ENCODE measurements around the gene DAPK1.

DNA sequence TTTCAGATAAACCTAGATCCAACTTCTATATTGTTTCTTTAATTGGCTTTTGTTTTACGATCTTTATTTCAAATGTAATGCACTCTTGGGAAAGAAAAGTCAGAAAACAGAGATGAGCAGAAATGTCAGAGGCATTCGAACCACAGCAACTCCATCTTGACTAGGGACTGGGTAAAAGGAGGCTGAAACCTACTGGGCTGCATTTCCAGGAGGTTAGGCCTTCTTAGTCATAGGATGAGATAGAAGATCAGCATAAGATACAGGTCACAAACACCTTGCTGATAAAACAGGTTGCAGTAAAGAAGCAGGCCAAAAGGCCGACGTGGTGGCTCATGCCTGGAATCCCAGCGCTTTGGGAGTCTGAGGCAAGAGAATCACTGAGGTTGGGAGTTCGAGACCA, 30.5 kb upstream of the DAPK1 start:
- no peak for TF ChIP-seq POLR2A (IDR thresholded peaks at IDR 0.05)
- TF ChIP-seq, protein P1, sequence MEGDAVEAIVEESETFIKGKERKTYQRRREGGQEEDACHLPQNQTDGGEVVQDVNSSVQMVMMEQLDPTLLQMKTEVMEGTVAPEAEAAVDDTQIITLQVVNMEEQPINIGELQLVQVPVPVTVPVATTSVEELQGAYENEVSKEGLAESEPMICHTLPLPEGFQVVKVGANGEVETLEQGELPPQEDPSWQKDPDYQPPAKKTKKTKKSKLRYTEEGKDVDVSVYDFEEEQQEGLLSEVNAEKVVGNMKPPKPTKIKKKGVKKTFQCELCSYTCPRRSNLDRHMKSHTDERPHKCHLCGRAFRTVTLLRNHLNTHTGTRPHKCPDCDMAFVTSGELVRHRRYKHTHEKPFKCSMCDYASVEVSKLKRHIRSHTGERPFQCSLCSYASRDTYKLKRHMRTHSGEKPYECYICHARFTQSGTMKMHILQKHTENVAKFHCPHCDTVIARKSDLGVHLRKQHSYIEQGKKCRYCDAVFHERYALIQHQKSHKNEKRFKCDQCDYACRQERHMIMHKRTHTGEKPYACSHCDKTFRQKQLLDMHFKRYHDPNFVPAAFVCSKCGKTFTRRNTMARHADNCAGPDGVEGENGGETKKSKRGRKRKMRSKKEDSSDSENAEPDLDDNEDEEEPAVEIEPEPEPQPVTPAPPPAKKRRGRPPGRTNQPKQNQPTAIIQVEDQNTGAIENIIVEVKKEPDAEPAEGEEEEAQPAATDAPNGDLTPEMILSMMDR (IDR thresholded peaks at IDR 0.05): no peak

Data from transverse colon (tissue), 3 donors.